Measurements from ENCODE around the gene FAM187B.
"Not testable (repeated sequence)": the region's sequence is repeated elsewhere in the genome, so short reads cannot be mapped to it uniquely, and the experiment has no call there.

The FAM187B gene

GRCh38 chr19:35231956-35232645 is 3.6 kb upstream of the FAM187B start:
- DNase-seq = no peak

GRCh38 chr19:35229601-35230000 is 1.1 kb upstream of the FAM187B start:
- DNase-seq = no peak

GRCh38 chr19:35226748-35227147 is 1.8 kb downstream of the FAM187B start:
- DNase-seq = no peak

- no peak for DNase-seq
Measured at GRCh38 chr19:35225951-35226350, 2.6 kb downstream of the FAM187B start.

- DNase-seq = no peak
Measured at GRCh38 chr19:35224681-35225571, 3.6 kb downstream of the FAM187B start.

- DNase-seq = no peak
Measured at GRCh38 chr19:35223862-35224505, 4.6 kb downstream of the FAM187B start.

GRCh38 chr19:35223084-35223790 is 5.3 kb downstream of the FAM187B start:
- no peak for DNase-seq

- no peak for DNase-seq
Measured at GRCh38 chr19:35222373-35223015, 6.0 kb downstream of the FAM187B start.

- not testable (repeated sequence) for DNase-seq
Measured at GRCh38 chr19:35220973-35221590, 7.5 kb downstream of the FAM187B start.

GRCh38 chr19:35220315-35220921 is 8.1 kb downstream of the FAM187B start:
- no peak for DNase-seq

GRCh38 chr19:35219008-35219407 is 9.5 kb downstream of the FAM187B start:
- no peak for DNase-seq

GRCh38 chr19:35217649-35217990 is 10.9 kb downstream of the FAM187B start:
- DNase-seq = no peak

- peak; percentile 34 for DNase-seq
Measured at GRCh38 chr19:35216833-35217648, 11.5 kb downstream of the FAM187B start.

GRCh38 chr19:35216016-35216832 is 12.3 kb downstream of the FAM187B start:
- no peak for DNase-seq

- no peak for DNase-seq
Measured at GRCh38 chr19:35214766-35215422, 13.6 kb downstream of the FAM187B start.

- peak; percentile 62 for DNase-seq
Measured at GRCh38 chr19:35213663-35214632, 14.6 kb downstream of the FAM187B start.

- DNase-seq = no peak
Measured at GRCh38 chr19:35212241-35212640, 16.3 kb downstream of the FAM187B start.
